GM20000 (cell line): ENCODE data around the gene KCNC2.

ENCODE experiments used
- DNase-seq: peaks from one replicate; pipeline ENCODE4 v3.0.0; 2012; ENCODE audit warnings: low spot score
- TF ChIP-seq, protein P1 (sequence below): IDR thresholded peaks from 2 replicates; pipeline ENCODE4 v1.5.1; 2012; ENCODE audit warnings: mild to moderate bottlenecking, control low read depth; ENCODE audit errors: extremely low read depth, missing control alignments

KCNC2 gene

DNA sequence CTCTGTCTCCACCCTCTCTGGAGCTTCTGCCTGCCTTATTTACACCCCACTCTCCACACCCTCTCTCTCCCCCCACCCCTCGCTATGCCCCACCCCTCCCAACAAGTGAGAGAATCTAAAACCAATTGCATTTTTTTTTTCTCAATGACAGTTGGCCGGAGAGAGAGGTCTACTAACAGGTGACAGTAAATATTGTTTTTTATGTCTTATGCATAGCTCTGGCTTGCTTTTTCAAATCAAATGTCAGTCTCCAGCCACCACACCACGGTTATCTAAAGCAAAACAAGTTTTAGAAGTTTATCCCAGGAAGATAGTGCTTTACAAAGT, at the start of gene KCNC2:
KCNC2 (minus strand) TSS at position 28 of the 327 bp plus-strand sequence.
- TF ChIP-seq, protein P1, sequence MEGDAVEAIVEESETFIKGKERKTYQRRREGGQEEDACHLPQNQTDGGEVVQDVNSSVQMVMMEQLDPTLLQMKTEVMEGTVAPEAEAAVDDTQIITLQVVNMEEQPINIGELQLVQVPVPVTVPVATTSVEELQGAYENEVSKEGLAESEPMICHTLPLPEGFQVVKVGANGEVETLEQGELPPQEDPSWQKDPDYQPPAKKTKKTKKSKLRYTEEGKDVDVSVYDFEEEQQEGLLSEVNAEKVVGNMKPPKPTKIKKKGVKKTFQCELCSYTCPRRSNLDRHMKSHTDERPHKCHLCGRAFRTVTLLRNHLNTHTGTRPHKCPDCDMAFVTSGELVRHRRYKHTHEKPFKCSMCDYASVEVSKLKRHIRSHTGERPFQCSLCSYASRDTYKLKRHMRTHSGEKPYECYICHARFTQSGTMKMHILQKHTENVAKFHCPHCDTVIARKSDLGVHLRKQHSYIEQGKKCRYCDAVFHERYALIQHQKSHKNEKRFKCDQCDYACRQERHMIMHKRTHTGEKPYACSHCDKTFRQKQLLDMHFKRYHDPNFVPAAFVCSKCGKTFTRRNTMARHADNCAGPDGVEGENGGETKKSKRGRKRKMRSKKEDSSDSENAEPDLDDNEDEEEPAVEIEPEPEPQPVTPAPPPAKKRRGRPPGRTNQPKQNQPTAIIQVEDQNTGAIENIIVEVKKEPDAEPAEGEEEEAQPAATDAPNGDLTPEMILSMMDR: no peak
- DNase-seq: no peak

DNA sequence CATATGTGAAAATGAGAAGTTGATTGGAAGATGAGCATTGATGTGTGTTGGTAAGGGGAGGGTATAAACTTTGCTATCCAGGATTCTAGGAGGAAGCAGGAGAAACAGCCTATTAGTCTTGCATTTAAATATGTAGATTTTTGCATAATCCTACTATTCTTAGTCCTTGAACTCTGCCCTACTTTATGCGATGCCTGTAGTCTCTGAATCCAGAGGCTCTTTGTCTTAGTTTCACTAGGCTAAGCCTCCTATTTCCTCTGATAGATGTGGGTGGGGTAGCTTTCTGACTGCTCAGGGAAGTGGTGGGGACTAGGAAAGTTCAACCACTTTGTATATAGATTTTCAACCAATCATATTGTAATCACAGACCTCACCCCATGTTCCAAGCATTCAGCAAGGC, 49.5 kb upstream of the KCNC2 start:
- TF ChIP-seq, protein P1: no peak
- DNase-seq: no peak

DNA sequence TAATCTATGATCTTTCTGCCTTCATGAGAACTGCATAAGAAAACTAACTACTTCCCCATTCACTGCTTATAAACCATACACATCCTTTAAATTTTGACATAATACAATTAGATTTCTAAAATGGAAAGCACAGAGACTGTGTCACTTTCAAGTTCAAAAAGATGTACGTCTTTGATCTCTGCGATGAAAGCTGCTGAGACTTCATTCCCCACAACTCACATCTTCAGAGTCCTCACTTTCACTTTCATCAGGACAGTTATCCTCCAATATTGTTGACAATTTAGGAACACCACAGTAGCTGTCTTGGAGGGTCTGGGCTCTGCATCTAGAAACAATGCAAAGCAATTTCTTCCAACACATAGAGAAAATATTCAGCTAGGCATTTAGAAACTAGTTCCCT, 47.9 kb upstream of the KCNC2 start:
- TF ChIP-seq, protein P1: no peak

GRCh38 chr12:75245108-75245507, 35.5 kb upstream of the KCNC2 start:
- DNase-seq: no peak
- TF ChIP-seq, protein P1: no peak

More for the DNA sequence above, 47.9 kb upstream of the KCNC2 start:
- no peak for DNase-seq

DNA sequence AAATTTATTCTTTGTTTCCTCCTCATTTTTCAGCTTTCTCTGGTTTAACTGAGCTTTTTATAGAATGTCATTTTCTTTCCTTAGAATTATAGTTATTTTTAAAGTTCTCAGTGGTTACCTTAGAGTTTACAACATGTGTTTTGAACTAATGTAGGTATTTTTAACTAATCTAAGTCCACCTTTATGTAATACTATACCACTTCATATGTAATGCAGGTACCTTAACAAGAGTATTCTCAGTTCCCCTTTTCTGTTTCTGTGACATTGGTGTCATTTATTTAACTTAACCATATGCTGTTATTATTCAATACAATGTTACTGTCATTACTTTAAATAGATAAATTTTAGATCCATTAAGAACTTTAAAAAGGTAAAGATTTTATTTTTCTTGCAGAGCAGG, 30.3 kb upstream of the KCNC2 start:
- no peak for DNase-seq
- TF ChIP-seq, protein P1: no peak

GRCh38 chr12:75236206-75236605, 26.6 kb upstream of the KCNC2 start:
- TF ChIP-seq, protein P1: no peak
- no peak for DNase-seq

GRCh38 chr12:75227132-75227531, 17.5 kb upstream of the KCNC2 start:
- DNase-seq: no peak
- TF ChIP-seq, protein P1: no peak

DNA sequence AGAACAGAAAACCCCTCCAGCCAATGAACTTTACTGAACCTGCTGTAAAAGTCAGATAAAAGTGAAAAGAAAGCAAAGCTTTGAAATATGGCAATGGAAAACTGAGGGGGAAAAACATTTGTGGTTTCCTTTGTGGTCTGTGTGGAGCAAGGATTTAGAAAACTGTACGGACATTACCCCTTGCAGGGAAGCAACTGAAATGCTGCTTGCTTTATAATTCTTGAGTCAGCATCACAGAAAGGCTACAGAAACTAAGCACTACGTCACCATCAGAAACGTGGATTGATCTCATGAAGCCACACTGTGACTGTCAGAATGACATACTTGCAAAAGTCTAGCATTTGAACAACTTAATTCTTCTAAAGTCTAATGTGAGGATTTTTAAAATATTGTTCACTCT, 2.4 kb upstream of the KCNC2 start:
- no peak for DNase-seq
- TF ChIP-seq, protein P1: no peak
